NT2/D1 (cell line): Measurements from ENCODE around the gene KIAA1549.

Experiments
- DNase-seq: peaks from one replicate; pipeline ENCODE4 v3.0.0-alpha.2; 2011; ENCODE audit warnings: low read depth, low spot score
- H3K27me3 ChIP-seq: 2 replicates; pipeline ENCODE4 v1.6.0; 2011; ENCODE audit warnings: mild to moderate bottlenecking; ENCODE audit not compliant: insufficient read length, insufficient read depth
- H3K36me3 ChIP-seq: 2 replicates; pipeline ENCODE4 v1.6.1; 2011; ENCODE audit warnings: mild to moderate bottlenecking, low read length, mixed read lengths; ENCODE audit not compliant: insufficient read depth, insufficient read length
- H3K4me1 ChIP-seq: 2 replicates; pipeline ENCODE4 v1.5.1; 2011; ENCODE audit not compliant: insufficient read depth, insufficient read length
- H3K4me3 ChIP-seq: 2 replicates; pipeline ENCODE4 v1.5.1; 2011; ENCODE audit warnings: low read depth; ENCODE audit not compliant: insufficient read length
- H3K9ac ChIP-seq: 2 replicates; pipeline ENCODE4 v1.6.0; 2011; ENCODE audit warnings: low read depth; ENCODE audit not compliant: insufficient read length
- H3K9me3 ChIP-seq: 2 replicates; pipeline ENCODE4 v1.5.1; 2011; ENCODE audit warnings: mild to moderate bottlenecking, low read length; ENCODE audit not compliant: insufficient read depth
- SUZ12 ChIP-seq: IDR thresholded peaks from 2 replicates; pipeline ENCODE4 v1.6.1; 2011; ENCODE audit not compliant: insufficient read length, insufficient read depth; ENCODE audit errors: extremely low read depth
- YY1 ChIP-seq: IDR thresholded peaks from 2 replicates; pipeline ENCODE4 v1.6.1; 2011; ENCODE audit not compliant: insufficient read length, insufficient read depth
- ZNF274 ChIP-seq: IDR thresholded peaks from 2 replicates; pipeline ENCODE4 v1.6.1; 2011; ENCODE audit warnings: mild to moderate bottlenecking, low read depth, low read length

Gene KIAA1549

DNA sequence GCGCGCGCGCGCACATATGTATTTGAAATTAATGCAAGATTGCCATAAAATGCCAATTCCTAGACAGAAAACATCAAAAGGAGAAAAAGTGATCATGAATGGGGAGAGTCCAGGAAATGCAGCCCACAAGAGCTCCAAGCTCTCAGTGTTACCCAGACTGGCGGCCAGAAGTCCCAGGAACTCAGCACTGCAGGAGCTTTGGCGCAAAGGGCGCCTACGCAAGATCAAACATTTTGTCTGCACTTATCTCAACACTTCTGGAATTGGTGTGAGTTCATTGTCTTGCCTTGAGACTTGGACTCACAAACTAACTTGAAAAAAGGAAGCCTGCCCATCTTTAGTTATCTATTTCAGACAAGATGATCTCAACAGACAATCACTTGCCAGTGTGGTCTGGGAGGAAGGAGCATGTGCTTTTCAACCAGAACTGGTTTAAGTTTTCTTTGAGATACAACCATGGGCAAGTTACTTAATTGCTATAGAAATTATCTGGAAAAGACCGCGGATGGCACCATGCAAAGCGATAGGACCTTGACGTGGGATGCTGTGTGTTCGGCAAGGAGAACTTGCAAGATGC is 77.2 kb downstream of the KIAA1549 start:
- no peak overlapping the region for H3K9ac ChIP-seq
- no peak for DNase-seq
- no peaks in the 10 kb centered on the region for H3K27me3 ChIP-seq
- H3K36me3 ChIP-seq, result peaks cover 16% of the 10 kb centered on the region
- H3K4me3 ChIP-seq, result no peak overlapping the region
- no peaks in the 10 kb centered on the region for H3K4me1 ChIP-seq
- TF ChIP-seq ZNF274, result no peak
- no peak for TF ChIP-seq SUZ12
- TF ChIP-seq YY1, result no peak
- H3K9me3 ChIP-seq, result no peaks in the 10 kb centered on the region

DNA sequence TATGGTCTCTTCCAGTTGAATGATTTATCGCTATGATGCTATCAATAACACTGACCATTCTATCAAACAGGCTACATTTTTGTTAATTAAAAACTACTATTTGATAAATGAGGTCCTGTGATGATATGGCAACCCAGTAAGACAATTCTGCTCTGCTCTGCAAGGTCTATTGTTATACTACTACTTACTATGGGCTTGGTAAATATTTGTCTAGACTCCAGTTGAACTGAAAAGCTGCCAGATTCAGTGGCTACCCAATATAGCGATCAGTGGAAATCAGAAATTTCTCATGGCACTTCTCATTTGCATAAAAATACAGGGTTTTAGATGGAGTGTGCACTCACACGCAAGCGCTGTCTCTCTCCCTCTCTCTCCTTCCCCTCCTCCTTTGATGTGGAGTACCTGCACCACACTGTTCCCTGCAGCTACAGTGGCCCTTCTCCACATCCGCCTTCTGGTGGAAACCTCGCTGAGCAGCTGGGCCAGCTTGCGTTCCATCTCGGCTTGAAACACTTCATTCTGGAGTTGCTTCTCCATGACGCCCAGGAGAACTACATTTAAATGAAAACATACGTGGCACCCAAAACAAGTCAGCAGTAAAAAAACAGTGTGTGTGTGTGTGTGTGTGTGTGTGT is 77.9 kb downstream of the KIAA1549 start:
- Histone ChIP-seq H3K27me3 (no peaks in the 10 kb centered on the region), H3K36me3 (peaks cover 13% of the 10 kb centered on the region), H3K9ac (no peak overlapping the region), H3K9me3 (no peaks in the 10 kb centered on the region), H3K4me3 (no peak overlapping the region), H3K4me1 (no peaks in the 10 kb centered on the region)
- TF ChIP-seq YY1 (no peak), ZNF274 (no peak), SUZ12 (no peak)
- no peak for DNase-seq

DNA sequence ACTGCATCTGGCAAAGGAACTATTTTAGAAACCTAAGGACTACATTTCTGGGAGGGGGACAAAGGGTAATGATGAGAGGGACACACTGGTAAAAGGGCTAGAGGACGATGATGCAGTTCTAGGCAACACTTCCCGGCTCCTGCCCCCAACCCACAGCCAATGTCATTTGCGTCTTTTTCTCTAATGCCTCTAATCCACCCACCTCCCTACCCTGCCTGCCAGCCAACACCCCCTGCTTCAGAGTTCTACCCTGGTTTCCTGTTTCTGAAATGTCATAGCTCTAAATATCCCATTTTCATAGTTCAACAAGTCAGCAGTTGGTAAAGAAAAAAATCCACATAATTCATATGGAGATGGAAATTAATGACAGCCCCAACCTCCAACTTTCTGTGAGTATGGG is 79.0 kb downstream of the KIAA1549 start:
- Histone ChIP-seq H3K9ac (no peak overlapping the region), H3K36me3 (peaks cover 10% of the 10 kb centered on the region), H3K4me1 (no peaks in the 10 kb centered on the region), H3K9me3 (no peaks in the 10 kb centered on the region), H3K27me3 (no peaks in the 10 kb centered on the region), H3K4me3 (no peak overlapping the region)
- TF ChIP-seq SUZ12 (no peak), ZNF274 (no peak)
- DNase-seq, result no peak

DNA sequence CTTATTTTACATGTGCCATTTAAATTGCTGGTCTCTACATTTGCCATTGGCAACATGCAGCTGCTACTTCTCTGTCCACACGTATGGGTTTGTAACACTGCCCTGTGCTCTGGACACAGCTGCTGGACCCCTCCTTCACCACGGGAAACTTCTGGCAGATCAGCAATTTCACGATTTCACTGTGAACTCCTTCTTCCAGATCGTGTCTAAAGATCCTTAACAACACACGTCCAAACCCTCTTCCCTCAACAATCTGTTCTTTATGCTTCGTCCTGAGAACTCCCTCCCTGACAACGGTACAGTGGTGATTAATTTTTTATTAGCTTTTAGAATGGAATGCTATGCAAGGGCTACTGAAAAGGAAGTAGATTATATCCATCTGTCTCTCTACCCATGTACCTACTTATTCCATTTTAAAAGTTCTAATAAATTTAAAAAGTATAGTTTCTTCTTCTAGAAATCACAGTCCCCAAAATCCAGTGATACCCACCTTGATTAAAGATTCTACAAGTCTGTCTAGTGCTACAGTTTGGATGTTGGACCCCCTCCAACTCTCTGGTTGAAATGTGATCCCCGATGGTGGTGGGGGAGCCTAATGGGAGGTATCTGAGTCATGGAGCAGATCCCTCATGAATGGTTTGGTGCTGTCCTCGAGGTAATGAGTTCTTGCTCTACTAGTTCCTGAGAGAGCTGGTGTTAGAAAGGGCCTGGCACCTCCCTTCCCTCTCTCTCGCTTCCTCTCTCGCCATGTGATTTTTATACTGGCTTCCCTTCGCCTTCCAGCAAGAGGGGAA is 81.0 kb downstream of the KIAA1549 start:
- H3K27me3 ChIP-seq, result no peaks in the 10 kb centered on the region
- H3K4me1 ChIP-seq, result no peaks in the 10 kb centered on the region
- no peak overlapping the region for H3K9ac ChIP-seq
- no peaks in the 10 kb centered on the region for H3K9me3 ChIP-seq
- H3K4me3 ChIP-seq, result no peak overlapping the region
- no peak for DNase-seq
- H3K36me3 ChIP-seq, result peaks cover 4% of the 10 kb centered on the region
- TF ChIP-seq SUZ12 (no peak), ZNF274 (no peak), YY1 (no peak)

DNA sequence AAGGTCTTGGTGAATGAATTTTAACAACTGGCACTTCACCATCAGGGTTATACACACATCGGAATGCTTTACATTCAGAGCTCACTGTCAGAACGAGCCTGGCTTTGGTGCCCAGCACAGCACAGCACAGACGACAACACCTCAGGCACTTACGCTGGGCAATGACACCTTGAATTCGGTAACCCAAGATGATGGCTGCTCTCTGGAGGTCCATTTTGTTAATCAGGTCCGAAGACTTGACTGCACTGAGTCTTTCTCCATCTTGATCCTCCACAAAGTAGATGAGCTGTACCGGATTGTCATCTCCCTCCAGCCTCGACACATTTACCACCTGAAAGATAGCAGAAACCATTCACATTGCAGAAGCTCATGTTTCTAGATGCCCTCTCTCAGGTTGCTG is 82.4 kb downstream of the KIAA1549 start:
- TF ChIP-seq ZNF274 (no peak), YY1 (no peak), SUZ12 (no peak)
- Histone ChIP-seq H3K4me1 (no peaks in the 10 kb centered on the region), H3K36me3 (peaks cover 11% of the 10 kb centered on the region), H3K9ac (no peak overlapping the region), H3K27me3 (no peaks in the 10 kb centered on the region), H3K9me3 (no peaks in the 10 kb centered on the region), H3K4me3 (no peak overlapping the region)
- no peak for DNase-seq

DNA sequence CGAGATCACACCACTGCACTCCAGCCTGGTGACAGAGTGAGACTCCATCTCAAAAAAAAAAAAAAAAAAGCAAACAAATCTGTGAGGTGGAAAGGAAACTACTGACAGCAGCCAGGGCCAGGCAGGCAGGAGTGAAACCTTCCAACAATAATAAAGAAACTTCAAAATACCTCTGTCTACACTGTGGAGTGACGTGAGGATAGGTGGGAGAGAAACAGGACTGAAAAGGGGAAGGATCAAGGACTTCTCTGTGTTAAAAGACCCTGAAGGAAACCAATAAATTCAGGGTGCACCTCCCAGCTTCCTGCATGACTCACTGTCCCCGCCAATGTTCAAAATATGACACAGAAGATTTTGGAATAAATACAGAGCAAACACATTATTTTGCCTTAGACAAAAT is 82.9 kb downstream of the KIAA1549 start:
- DNase-seq, result no peak

DNA sequence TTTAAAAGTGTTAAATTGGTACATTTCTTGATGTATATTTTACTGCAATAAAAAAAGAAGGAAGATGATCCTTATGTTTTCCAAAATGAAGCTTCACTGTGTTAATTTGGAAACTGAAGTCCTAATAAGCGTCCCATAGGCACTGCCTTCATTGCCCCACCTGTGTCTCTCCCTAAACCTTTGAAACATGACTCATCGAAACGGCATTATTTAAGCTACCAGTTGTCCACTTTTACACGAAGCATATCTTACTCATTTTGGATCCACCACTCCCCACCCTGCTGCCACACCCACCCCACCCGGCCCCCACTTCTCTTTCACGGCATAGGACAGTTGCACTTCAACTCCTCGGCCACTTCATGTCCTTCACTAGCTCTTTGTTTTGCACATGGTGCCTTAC is 85.5 kb downstream of the KIAA1549 start:
- TF ChIP-seq YY1, result no peak
- TF ChIP-seq ZNF274, result no peak
- no peak for TF ChIP-seq SUZ12
- H3K4me1 ChIP-seq, result no peaks in the 10 kb centered on the region
- no peaks in the 10 kb centered on the region for H3K27me3 ChIP-seq
- no peaks in the 10 kb centered on the region for H3K9me3 ChIP-seq
- H3K36me3 ChIP-seq, result peaks cover 10% of the 10 kb centered on the region
- no peak for DNase-seq
- H3K9ac ChIP-seq, result no peak overlapping the region
- H3K4me3 ChIP-seq, result no peak overlapping the region

More for the DNA sequence above, 82.9 kb downstream of the KIAA1549 start:
- H3K27me3 ChIP-seq, result no peaks in the 10 kb centered on the region
- no peaks in the 10 kb centered on the region for H3K4me1 ChIP-seq
- TF ChIP-seq ZNF274 (no peak), SUZ12 (no peak), YY1 (no peak)
- no peaks in the 10 kb centered on the region for H3K9me3 ChIP-seq
- peaks cover 8% of the 10 kb centered on the region for H3K36me3 ChIP-seq
- H3K9ac ChIP-seq, result no peak overlapping the region
- H3K4me3 ChIP-seq, result no peak overlapping the region
